IPS DF 6.9 (cell line): Measurements from ENCODE around the gene ODAD2.

Experiments
- DNase-seq: peaks from one replicate; pipeline ENCODE4 v3.0.0-alpha.2; 2013; ENCODE audit warnings: low read depth, low spot score
- H3K27ac ChIP-seq: one replicate; pipeline ENCODE4 v1.5.1; 2013; ENCODE audit warnings: low read length, control low read depth
- H3K27me3 ChIP-seq: 2 replicates; pipeline ENCODE4 v1.6.1; 2013; ENCODE audit warnings: mild to moderate bottlenecking, low read length; ENCODE audit not compliant: control insufficient read depth, insufficient read depth
- H3K36me3 ChIP-seq: 2 replicates; pipeline ENCODE4 v1.6.1; 2013; ENCODE audit warnings: low read length; ENCODE audit not compliant: control insufficient read depth, insufficient read depth
- H3K4me1 ChIP-seq: 2 replicates; pipeline ENCODE4 v1.6.1; 2013; ENCODE audit warnings: low read length; ENCODE audit not compliant: control insufficient read depth, insufficient read depth
- H3K4me3 ChIP-seq: 2 replicates; pipeline ENCODE4 v1.5.1; 2013; ENCODE audit warnings: mild to moderate bottlenecking, low read length
- H3K9me3 ChIP-seq: 2 replicates; pipeline ENCODE4 v1.6.1; 2013; ENCODE audit warnings: low read length, inconsistent platforms; ENCODE audit not compliant: control insufficient read depth, insufficient read depth
- WGBS: extraction: QIAGEN DNeasy Blood & Tissue Kit; methylation state at CpG from one replicate; pipeline ENCODE4 v1.1.7; 2013; ENCODE audit warnings: mixed read lengths, missing lambda C conversion rate; ENCODE audit not compliant: insufficient read length, insufficient coverage; 5-methylcytosine and 5-hydroxymethylcytosine counted together

Gene ODAD2

GRCh38 chr10:27816320-27816719, 182.6 kb downstream of the ODAD2 start:
- no peaks in the 10 kb centered on the region for H3K9me3 ChIP-seq
- no peaks in the 10 kb centered on the region for H3K36me3 ChIP-seq
- H3K27me3 ChIP-seq: no peaks in the 10 kb centered on the region
- no peak overlapping the region for H3K27ac ChIP-seq
- no peak overlapping the region for H3K4me3 ChIP-seq
- WGBS: no CpG with 5 or more reads among the region's 1 CpG
- H3K4me1 ChIP-seq: no peaks in the 10 kb centered on the region
- no peak for DNase-seq

DNA sequence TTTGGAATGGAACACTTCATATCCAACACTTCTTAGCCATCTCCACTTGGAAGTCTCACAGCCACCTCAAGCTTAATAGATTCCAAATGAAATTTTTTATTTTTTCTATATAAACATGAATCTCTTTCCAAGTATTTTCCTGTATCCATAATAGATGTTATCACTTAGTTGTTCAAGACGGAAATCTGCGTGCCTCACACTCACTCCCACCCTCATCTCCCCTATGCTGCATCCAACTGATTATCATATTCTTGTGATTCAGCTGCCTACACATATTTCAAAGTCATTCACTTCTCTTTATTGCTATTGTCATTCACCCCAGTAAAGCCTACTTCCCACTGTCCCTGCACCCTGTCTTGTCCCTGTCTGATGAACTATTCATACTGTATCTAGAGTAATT, 183.0 kb downstream of the ODAD2 start:
- Histone ChIP-seq H3K36me3 (no peaks in the 10 kb centered on the region), H3K4me3 (no peak overlapping the region), H3K27ac (no peak overlapping the region), H3K9me3 (no peaks in the 10 kb centered on the region), H3K4me1 (no peaks in the 10 kb centered on the region), H3K27me3 (no peaks in the 10 kb centered on the region)
- no peak for DNase-seq
- no CpG with 5 or more reads among the region's 2 CpGs for WGBS

DNA sequence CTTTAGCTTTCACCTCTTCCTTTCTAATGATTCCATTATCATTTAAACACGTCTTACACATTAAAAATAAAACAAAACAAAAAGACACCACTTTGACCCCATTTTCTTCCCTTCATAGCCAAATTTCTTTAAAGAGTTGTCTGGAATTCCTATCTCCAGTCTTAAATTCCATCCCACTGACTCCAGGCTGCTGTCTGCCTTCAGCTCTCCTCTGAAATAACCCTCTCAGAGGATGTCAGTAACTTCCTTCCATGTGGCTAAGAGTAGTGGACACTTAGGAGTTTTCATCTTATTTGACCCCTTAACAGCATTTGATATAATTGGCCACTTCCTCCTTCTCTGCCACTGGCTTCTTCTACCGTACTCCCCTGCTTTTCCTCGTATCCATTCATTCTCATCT, 183.6 kb downstream of the ODAD2 start:
- H3K36me3 ChIP-seq: no peaks in the 10 kb centered on the region
- H3K27me3 ChIP-seq: no peaks in the 10 kb centered on the region
- no peaks in the 10 kb centered on the region for H3K9me3 ChIP-seq
- H3K4me3 ChIP-seq: no peak overlapping the region
- no peak overlapping the region for H3K27ac ChIP-seq
- 100% methylated on average over 1 of the region's 3 CpGs for WGBS
- no peaks in the 10 kb centered on the region for H3K4me1 ChIP-seq
- DNase-seq: no peak

DNA sequence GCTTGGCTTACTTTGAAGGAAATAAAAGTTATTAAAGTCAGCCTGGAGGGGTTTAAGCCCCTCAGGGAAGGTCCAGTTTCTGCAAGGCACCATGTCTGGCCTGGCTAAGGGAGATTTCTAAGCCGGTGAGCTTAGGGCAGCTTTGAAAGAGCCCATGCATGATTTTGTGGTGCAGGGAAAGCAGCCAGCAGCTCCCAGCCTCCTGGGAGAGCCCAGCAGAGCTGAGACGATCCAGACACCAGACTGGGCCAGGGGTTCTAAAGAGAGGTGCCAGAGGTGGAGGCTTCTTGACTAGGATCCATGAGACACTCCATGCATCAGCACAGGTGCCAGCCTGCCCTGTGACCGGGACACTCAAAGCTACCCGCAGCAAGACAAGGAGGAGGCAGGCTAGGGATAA, 193.7 kb downstream of the ODAD2 start:
- Histone ChIP-seq H3K4me1 (no peaks in the 10 kb centered on the region), H3K4me3 (no peak overlapping the region), H3K27ac (no peak overlapping the region), H3K36me3 (no peaks in the 10 kb centered on the region), H3K27me3 (no peaks in the 10 kb centered on the region), H3K9me3 (no peaks in the 10 kb centered on the region)
- WGBS: no CpG with 5 or more reads among the region's 4 CpGs
- DNase-seq: no peak

- no peak for DNase-seq
- no CpG with 5 or more reads among the region's 7 CpGs for WGBS
- H3K27me3 ChIP-seq: no peaks in the 10 kb centered on the region
These were observed 194.7 kb downstream of the ODAD2 start for GRCh38 chr10:27804136-27804535.

DNA sequence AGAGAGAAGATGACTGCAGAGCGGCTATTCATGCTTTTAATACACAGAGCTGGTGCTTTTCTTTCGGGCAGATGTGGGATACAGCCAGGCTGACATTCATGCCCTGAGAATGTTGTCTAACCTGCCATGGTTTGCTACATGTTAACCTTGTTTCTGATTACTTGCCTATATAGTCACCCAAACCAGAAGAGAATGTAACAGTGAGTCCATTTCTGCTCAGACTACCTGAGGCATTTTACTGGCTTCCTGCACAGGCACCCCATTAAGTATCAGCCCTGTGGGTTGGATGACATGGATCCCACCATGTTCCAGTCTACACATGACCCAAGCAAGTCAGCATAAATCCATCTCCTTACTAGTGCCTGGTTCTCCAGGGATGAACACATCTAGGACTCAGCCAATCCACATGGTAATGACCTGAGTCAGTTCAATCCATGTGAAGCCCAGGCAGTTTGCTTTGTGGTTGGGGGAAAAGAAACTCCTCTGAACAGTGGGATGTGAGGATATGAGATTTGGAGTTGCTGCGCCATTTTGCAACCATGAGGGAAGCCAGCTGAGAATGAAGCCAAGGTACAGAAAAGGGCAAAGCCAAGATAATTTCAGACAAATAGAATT, 197.6 kb downstream of the ODAD2 start:
- H3K27me3 ChIP-seq: no peaks in the 10 kb centered on the region
- H3K27ac ChIP-seq: no peak overlapping the region
- no peaks in the 10 kb centered on the region for H3K4me1 ChIP-seq
- no peak for DNase-seq
- H3K9me3 ChIP-seq: no peaks in the 10 kb centered on the region
- WGBS: no CpG with 5 or more reads among the region's 3 CpGs
- no peaks in the 10 kb centered on the region for H3K36me3 ChIP-seq
- no peak overlapping the region for H3K4me3 ChIP-seq

More at GRCh38 chr10:27804136-27804535, 194.7 kb downstream of the ODAD2 start:
- H3K27ac ChIP-seq: no peak overlapping the region
- H3K36me3 ChIP-seq: no peaks in the 10 kb centered on the region
- no peaks in the 10 kb centered on the region for H3K4me1 ChIP-seq
- no peak overlapping the region for H3K4me3 ChIP-seq
- no peaks in the 10 kb centered on the region for H3K9me3 ChIP-seq

GRCh38 chr10:27799046-27799445, 199.8 kb downstream of the ODAD2 start:
- no peaks in the 10 kb centered on the region for H3K27me3 ChIP-seq
- no CpG with 5 or more reads among the region's 3 CpGs for WGBS
- no peak for DNase-seq
- H3K4me3 ChIP-seq: no peak overlapping the region
- H3K4me1 ChIP-seq: no peaks in the 10 kb centered on the region
- no peaks in the 10 kb centered on the region for H3K9me3 ChIP-seq
- H3K36me3 ChIP-seq: no peaks in the 10 kb centered on the region
- H3K27ac ChIP-seq: no peak overlapping the region

GRCh38 chr10:27794157-27794556, 204.7 kb downstream of the ODAD2 start:
- Histone ChIP-seq H3K36me3 (no peaks in the 10 kb centered on the region), H3K9me3 (no peaks in the 10 kb centered on the region), H3K27me3 (no peaks in the 10 kb centered on the region), H3K4me1 (no peaks in the 10 kb centered on the region), H3K27ac (no peak overlapping the region), H3K4me3 (no peak overlapping the region)
- DNase-seq: no peak
- WGBS: no CpG with 5 or more reads among the region's 1 CpG

DNA sequence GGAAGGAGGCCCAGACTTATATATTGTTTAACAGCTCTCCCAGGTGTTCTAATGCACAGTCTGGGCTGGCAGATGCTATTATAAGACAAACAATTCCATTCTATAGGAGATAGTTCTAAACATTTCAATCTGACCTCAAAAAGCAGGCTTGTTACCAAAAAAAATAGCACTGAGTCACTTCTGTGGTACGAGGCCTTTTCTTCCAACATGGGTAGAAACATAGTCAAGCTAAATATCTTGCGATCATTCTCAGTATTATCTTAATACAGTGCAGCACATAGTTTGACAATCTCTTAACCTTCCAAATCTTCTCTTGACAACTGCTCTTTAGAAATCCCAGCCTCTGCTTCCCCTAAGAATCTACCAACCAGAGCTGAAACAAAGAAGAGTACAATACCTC, 206.7 kb downstream of the ODAD2 start:
- DNase-seq: no peak
- no peaks in the 10 kb centered on the region for H3K36me3 ChIP-seq
- H3K27me3 ChIP-seq: no peaks in the 10 kb centered on the region
- no peak overlapping the region for H3K27ac ChIP-seq
- no peak overlapping the region for H3K4me3 ChIP-seq
- no peaks in the 10 kb centered on the region for H3K4me1 ChIP-seq
- H3K9me3 ChIP-seq: no peaks in the 10 kb centered on the region
- no CpG with 5 or more reads among the region's 2 CpGs for WGBS

- H3K4me1 ChIP-seq: no peaks in the 10 kb centered on the region
- DNase-seq: no peak
- no peaks in the 10 kb centered on the region for H3K27me3 ChIP-seq
- no peak overlapping the region for H3K4me3 ChIP-seq
- no CpG with 5 or more reads among the region's 2 CpGs for WGBS
- H3K9me3 ChIP-seq: no peaks in the 10 kb centered on the region; the same call in 1 of the 2 replicates
- H3K27ac ChIP-seq: no peak overlapping the region
- H3K36me3 ChIP-seq: no peaks in the 10 kb centered on the region
These were observed 214.6 kb downstream of the ODAD2 start for GRCh38 chr10:27784272-27784671.

- no CpG with 5 or more reads among the region's 1 CpG for WGBS
- Histone ChIP-seq H3K4me3 (no peak overlapping the region), H3K27me3 (no peaks in the 10 kb centered on the region), H3K4me1 (no peaks in the 10 kb centered on the region), H3K27ac (no peak overlapping the region), H3K36me3 (no peaks in the 10 kb centered on the region), H3K9me3 (no peaks in the 10 kb centered on the region; the same call in 1 of the 2 replicates)
- DNase-seq: no peak
These were observed 215.2 kb downstream of the ODAD2 start for GRCh38 chr10:27783660-27784059.
